Spleen (tissue), 7 donors: ENCODE measurements around the gene KRT77.

Experiments
- CTCF ChIP-seq, 11 experiments: fragments of 200-600 bp in 7 of 11; fragments of 450-650 bp in 4 of 11; sonication (generic) in 4 of 11; IDR thresholded peaks in 8 of 11; conservative IDR thresholded peaks in 3 of 11; 1 replicate in 7 of 11; 2 replicates in 4 of 11; pipeline versions ENCODE4 v1.4.0 to v1.8.0; 2016 to 2021; ENCODE audit warnings: antibody characterized with exemption in 11 of 11, inconsistent platforms in 4 of 11, mild to moderate bottlenecking in 1 of 11
- POLR2AphosphoS5 ChIP-seq, 3 donors: sonication (generic); formaldehyde crosslinking; IDR thresholded peaks; one replicate each; pipeline ENCODE4 v1.5.1; 2017; ENCODE audit warnings: antibody characterized with exemption in 3 of 3
- donor health status: DM: no; HTN: no; CAD: no; lungs with moderate emphysema.
- donor health status: DM: no; HTN: no; CAD: no.
- donor health status: DM: no; HTN: no; CAD: no.

- TF ChIP-seq CTCF (IDR thresholded peaks at IDR 0.05 in 8 of 11, conservative IDR thresholded peaks at IDR 0.05 in 3 of 11): no peak
- TF ChIP-seq POLR2AphosphoS5 (IDR thresholded peaks at IDR 0.05): no peak
Observed at GRCh38 chr12:52695039-52695438, 8.3 kb downstream of the KRT77 start.
